ENCODE measurements around the gene CTAGE8. TPM values are rescaled to one million over a fixed set of nuclear protein-coding genes. Genes with fewer than 3 reads are reported as not detected.
"Not testable (repeated sequence)": the region's sequence is repeated elsewhere in the genome, so short reads cannot be mapped to it uniquely, and the experiment has no call there.

Gene CTAGE8
- total RNA-seq, 1 donor from 2014 or later: 1.2 TPM

DNA sequence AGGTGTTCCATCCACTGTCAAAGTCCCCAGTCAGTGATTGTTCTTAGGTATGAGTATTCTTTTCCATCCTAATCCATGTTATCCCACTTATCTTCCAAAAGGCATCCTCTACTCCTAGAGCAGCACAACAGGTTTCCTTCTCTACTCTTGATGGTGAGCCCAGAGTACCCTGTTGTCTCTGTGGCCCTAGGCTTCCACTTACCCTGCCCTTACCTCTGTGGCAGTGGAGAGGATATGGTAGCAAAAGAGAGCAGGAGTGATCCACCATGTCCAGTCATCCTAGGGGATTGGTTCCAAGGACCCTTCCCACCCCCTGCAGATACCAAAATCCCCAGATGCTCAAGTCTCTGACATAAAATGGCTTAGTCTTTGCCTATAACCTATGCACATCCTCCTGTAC is 51.9 kb downstream of the CTAGE8 start:
- ATAC-seq: peak; percentile 24
- intact Hi-C loops (cut with DNase I); DNase-seq (ENCODE audit: low spot score): not testable (repeated sequence)

Other genes starting within 250 kb of the CTAGE8 start
- gene OR2A5, start 220.3 kb downstream of the CTAGE8 start, total RNA-seq: not detected
- not detected for gene OR2A25, start 199.5 kb downstream of the CTAGE8 start, total RNA-seq
- not detected for gene OR2A12, start 183.0 kb downstream of the CTAGE8 start, total RNA-seq
- gene OR2A2, start 159.7 kb downstream of the CTAGE8 start, total RNA-seq: not detected
- not detected for gene OR2A14, start 146.1 kb downstream of the CTAGE8 start, total RNA-seq
- gene CTAGE4, start 85.8 kb downstream of the CTAGE8 start, total RNA-seq: 2.3 TPM
- 5.3 TPM for gene ARHGEF35, start 73.5 kb downstream of the CTAGE8 start, total RNA-seq
- gene OR2A42, start 29.7 kb downstream of the CTAGE8 start, total RNA-seq: 0.27 TPM
- 3.7 TPM for gene OR2A7, start 4.5 kb downstream of the CTAGE8 start, total RNA-seq
- 0.22 TPM for gene OR2A1, start 43.1 kb upstream of the CTAGE8 start, total RNA-seq
- gene ARHGEF5, start 86.1 kb upstream of the CTAGE8 start, total RNA-seq: 12.8 TPM
- not detected for gene NOBOX, start 134.4 kb upstream of the CTAGE8 start, total RNA-seq

All from sciatic nerve (tissue), 2 donors.